WTC11 (cell line): Measurements from ENCODE around the gene LDLRAD4. TPM values are rescaled to one million over a fixed set of nuclear protein-coding genes. Genes with fewer than 3 reads are reported as not detected.

ENCODE experiments used
- ATAC-seq: fragments of 200-7000 bp; cut with Tn5 transposase; 2 replicates; pipeline ENCODE4 v1.10.0; 2021; ENCODE audit warnings: mild to moderate bottlenecking, moderate library complexity
- CTCF ChIA-PET: fragments of 300-600 bp; sonication (Branson Sonifier 250); formaldehyde crosslinking; loops from one replicate; lab custom pipeline; 2021; ENCODE audit warnings: antibody characterized with exemption; lab: Charles Lee
- POLR2A ChIA-PET: fragments of 350-600 bp; sonication (Branson Sonifier 250); formaldehyde crosslinking; loops from one replicate; lab custom pipeline; 2021; ENCODE audit warnings: antibody characterized with exemption; lab: Charles Lee
- DNase-seq: peaks from one replicate; pipeline ENCODE4 v3.0.0; 2021; ENCODE audit warnings: low spot score
- H3K27ac Mint-ChIP-seq: 2 replicates; pipeline ENCODE4 v1.8.0; 2021; ENCODE audit warnings: mixed read lengths
- H3K27me3 Mint-ChIP-seq: 2 replicates; pipeline ENCODE4 v1.8.0; 2021; ENCODE audit warnings: low read depth, mild to moderate bottlenecking, moderate library complexity, mixed read lengths
- H3K36me3 Mint-ChIP-seq: 2 replicates; pipeline ENCODE4 v1.8.0; 2021; ENCODE audit warnings: mixed read lengths
- H3K4me1 Mint-ChIP-seq: 2 replicates; pipeline ENCODE4 v1.8.0; 2022; ENCODE audit warnings: mixed read lengths
- H3K4me3 Mint-ChIP-seq: 2 replicates; pipeline ENCODE4 v1.8.0; 2021; ENCODE audit warnings: mild to moderate bottlenecking, moderate library complexity, mixed read lengths
- H3K9me3 Mint-ChIP-seq: 2 replicates; pipeline ENCODE4 v1.8.0; 2021; ENCODE audit warnings: mixed read lengths
- E2F4 ChIP-seq: sonication (generic); formaldehyde crosslinking; IDR thresholded peaks from 2 replicates; pipeline ENCODE4 v1.8.1; 2022; ENCODE audit warnings: low read depth, mild to moderate bottlenecking, moderate library complexity, missing genetic modification reagents, borderline replicate concordance
- ELF4 ChIP-seq: sonication (generic); formaldehyde crosslinking; IDR thresholded peaks from 2 replicates; pipeline ENCODE4 v1.8.1; 2022; ENCODE audit warnings: low read depth, mild to moderate bottlenecking, moderate library complexity, missing genetic modification reagents
- GABPB1 ChIP-seq: sonication (generic); formaldehyde crosslinking; IDR thresholded peaks from 2 replicates; pipeline ENCODE4 v1.8.1; 2023; ENCODE audit warnings: mild to moderate bottlenecking, missing genetic modification reagents
- JAZF1 ChIP-seq: fragments of 250-450 bp; sonication (Bioruptor Pico); IDR thresholded peaks from 2 replicates; pipeline ENCODE4 v1.9.0; 2021; ENCODE audit warnings: moderate library complexity, mild to moderate bottlenecking, inconsistent platforms
- MLX ChIP-seq: sonication (generic); formaldehyde crosslinking; IDR thresholded peaks from 2 replicates; pipeline ENCODE4 v1.8.1; 2023; ENCODE audit warnings: mild to moderate bottlenecking, missing genetic modification reagents, moderate library complexity
- MXD4 ChIP-seq: fragments of 250-450 bp; sonication (Bioruptor Pico); IDR thresholded peaks from 2 replicates; pipeline ENCODE4 v1.8.0; 2021; ENCODE audit warnings: mild to moderate bottlenecking, moderate library complexity, borderline replicate concordance
- PREB ChIP-seq: sonication (generic); formaldehyde crosslinking; IDR thresholded peaks from 2 replicates; pipeline ENCODE4 v1.8.1; 2022; ENCODE audit warnings: mild to moderate bottlenecking, missing genetic modification reagents, moderate library complexity, borderline replicate concordance
- SMAD3 ChIP-seq: sonication (generic); formaldehyde crosslinking; IDR thresholded peaks from 2 replicates; pipeline ENCODE4 v1.8.0; 2022; ENCODE audit warnings: missing genetic modification reagents, mild to moderate bottlenecking, borderline replicate concordance
- SP1 ChIP-seq: sonication (generic); formaldehyde crosslinking; conservative IDR thresholded peaks from 2 replicates; pipeline ENCODE4 v1.8.1; 2022; ENCODE audit warnings: missing genetic modification reagents
- STAT6 ChIP-seq: sonication (generic); formaldehyde crosslinking; conservative IDR thresholded peaks from 2 replicates; pipeline ENCODE4 v1.8.1; 2023; ENCODE audit warnings: mild to moderate bottlenecking, low read depth, missing genetic modification reagents, moderate library complexity
- TEAD1 ChIP-seq: sonication (generic); formaldehyde crosslinking; IDR thresholded peaks from 2 replicates; pipeline ENCODE4 v1.8.0; 2022; ENCODE audit warnings: mild to moderate bottlenecking, missing genetic modification reagents
- ZBTB43 ChIP-seq: sonication (generic); formaldehyde crosslinking; IDR thresholded peaks from 2 replicates; pipeline ENCODE4 v1.8.1; 2023; ENCODE audit warnings: mild to moderate bottlenecking, missing genetic modification reagents
- ZNF281 ChIP-seq: sonication (generic); formaldehyde crosslinking; IDR thresholded peaks from 2 replicates; pipeline ENCODE4 v1.8.0; 2023; ENCODE audit warnings: mild to moderate bottlenecking, missing genetic modification reagents
- ZNF317 ChIP-seq: sonication (generic); formaldehyde crosslinking; IDR thresholded peaks from 2 replicates; pipeline ENCODE4 v1.8.1; 2023; ENCODE audit warnings: low read depth, mild to moderate bottlenecking, moderate library complexity, missing genetic modification reagents, borderline replicate concordance
- total RNA-seq: library from RNA; stranded (reverse); gene quantifications from 3 replicates; pipeline ENCODE4 v1.2.3, GENCODE V29; 2021
- TF ChIP-seq, protein P1 (sequence below): sonication (generic); formaldehyde crosslinking; IDR thresholded peaks from 2 replicates; pipeline ENCODE4 v1.8.0; 2023; ENCODE audit warnings: missing genetic modification reagents, mild to moderate bottlenecking, borderline replicate concordance

LDLRAD4 gene
- total RNA-seq, 1 experiment from 2014 or later, result 6.2 TPM

- TF ChIP-seq ZNF281 (CRISPR knock-in tag), result no peak
- no peak for TF ChIP-seq E2F4
- TF ChIP-seq PREB (CRISPR knock-in tag), result no peak
- TF ChIP-seq ZBTB43, result no peak
These were observed 416.5 kb downstream of the LDLRAD4 start (continued) for GRCh38 chr18:13635046-13635445.

GRCh38 chr18:13638719-13639595 lies 420.4 kb downstream of the LDLRAD4 start:
- DNase-seq, result no peak
- Mint-ChIP-seq H3K4me3 (no peak overlapping the region), H3K36me3 (0 out of 2 replicates have a peak, but pooled peaks cover 4% of the 10 kb centered on the region), H3K27me3 (peaks cover 15% of the 10 kb centered on the region; the same call in 1 of the 2 replicates), H3K27ac (no peak overlapping the region), H3K9me3 (peaks cover 5% of the 10 kb centered on the region), H3K4me1 (peaks cover 4% of the 10 kb centered on the region)
- no peak for ATAC-seq
- CTCF ChIA-PET, result no interaction called here
- POLR2A ChIA-PET, result no interaction called here
- TF ChIP-seq, protein P1, sequence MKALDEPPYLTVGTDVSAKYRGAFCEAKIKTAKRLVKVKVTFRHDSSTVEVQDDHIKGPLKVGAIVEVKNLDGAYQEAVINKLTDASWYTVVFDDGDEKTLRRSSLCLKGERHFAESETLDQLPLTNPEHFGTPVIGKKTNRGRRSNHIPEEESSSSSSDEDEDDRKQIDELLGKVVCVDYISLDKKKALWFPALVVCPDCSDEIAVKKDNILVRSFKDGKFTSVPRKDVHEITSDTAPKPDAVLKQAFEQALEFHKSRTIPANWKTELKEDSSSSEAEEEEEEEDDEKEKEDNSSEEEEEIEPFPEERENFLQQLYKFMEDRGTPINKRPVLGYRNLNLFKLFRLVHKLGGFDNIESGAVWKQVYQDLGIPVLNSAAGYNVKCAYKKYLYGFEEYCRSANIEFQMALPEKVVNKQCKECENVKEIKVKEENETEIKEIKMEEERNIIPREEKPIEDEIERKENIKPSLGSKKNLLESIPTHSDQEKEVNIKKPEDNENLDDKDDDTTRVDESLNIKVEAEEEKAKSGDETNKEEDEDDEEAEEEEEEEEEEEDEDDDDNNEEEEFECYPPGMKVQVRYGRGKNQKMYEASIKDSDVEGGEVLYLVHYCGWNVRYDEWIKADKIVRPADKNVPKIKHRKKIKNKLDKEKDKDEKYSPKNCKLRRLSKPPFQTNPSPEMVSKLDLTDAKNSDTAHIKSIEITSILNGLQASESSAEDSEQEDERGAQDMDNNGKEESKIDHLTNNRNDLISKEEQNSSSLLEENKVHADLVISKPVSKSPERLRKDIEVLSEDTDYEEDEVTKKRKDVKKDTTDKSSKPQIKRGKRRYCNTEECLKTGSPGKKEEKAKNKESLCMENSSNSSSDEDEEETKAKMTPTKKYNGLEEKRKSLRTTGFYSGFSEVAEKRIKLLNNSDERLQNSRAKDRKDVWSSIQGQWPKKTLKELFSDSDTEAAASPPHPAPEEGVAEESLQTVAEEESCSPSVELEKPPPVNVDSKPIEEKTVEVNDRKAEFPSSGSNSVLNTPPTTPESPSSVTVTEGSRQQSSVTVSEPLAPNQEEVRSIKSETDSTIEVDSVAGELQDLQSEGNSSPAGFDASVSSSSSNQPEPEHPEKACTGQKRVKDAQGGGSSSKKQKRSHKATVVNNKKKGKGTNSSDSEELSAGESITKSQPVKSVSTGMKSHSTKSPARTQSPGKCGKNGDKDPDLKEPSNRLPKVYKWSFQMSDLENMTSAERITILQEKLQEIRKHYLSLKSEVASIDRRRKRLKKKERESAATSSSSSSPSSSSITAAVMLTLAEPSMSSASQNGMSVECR, result no peak
- TF ChIP-seq ZNF317, result no peak
- no peak for TF ChIP-seq ZBTB43
- TF ChIP-seq GABPB1, result no peak
- TF ChIP-seq SP1 (CRISPR knock-in tag), result no peak
- no peak for TF ChIP-seq MXD4 (CRISPR knock-in tag)
- TF ChIP-seq ELF4 (CRISPR knock-in tag), result no peak
- TF ChIP-seq TEAD1, result no peak
- no peak for TF ChIP-seq STAT6 (CRISPR knock-in tag)
- TF ChIP-seq MLX (CRISPR knock-in tag), result no peak
- no peak for TF ChIP-seq JAZF1 (CRISPR knock-in tag)
- TF ChIP-seq SMAD3 (CRISPR knock-in tag), result no peak
